Spleen (tissue), 11 donors: Measurements from ENCODE around the gene GABRE. TPM values are rescaled to one million over a fixed set of nuclear protein-coding genes. Genes with fewer than 3 reads are reported as not detected.

Experiments used
- DNase-seq: peaks from one replicate; pipeline ENCODE4 v3.0.0-alpha.2; 2020
- H3K27ac ChIP-seq, 8 donors: fragments of 200-600 bp; sonication (generic) in 7 of 8; 1 replicate in 4 of 8; 2 replicates in 4 of 8; pipeline versions ENCODE4 v1.5.0 to v1.8.0; 2016 to 2021; ENCODE audit warnings: inconsistent platforms in 4 of 8, mild to moderate bottlenecking in 4 of 8, moderate library complexity in 1 of 8
- H3K27me3 ChIP-seq, 7 donors: fragments of 200-600 bp; sonication (generic) in 6 of 7; replicated peaks in 1 of 7; 1 replicate in 4 of 7; 2 replicates in 3 of 7; pipeline versions ENCODE4 v1.5.0 to v1.8.0; 2016 to 2021; ENCODE audit warnings: inconsistent platforms in 3 of 7, mild to moderate bottlenecking in 1 of 7
- H3K36me3 ChIP-seq, 6 donors: fragments of 200-600 bp; sonication (generic) in 5 of 6; 1 replicate in 4 of 6; 2 replicates in 2 of 6; pipeline versions ENCODE4 v1.5.0 to v1.8.0; 2016 to 2021; ENCODE audit warnings: inconsistent platforms in 2 of 6
- H3K4me1 ChIP-seq, 6 donors: fragments of 200-600 bp; sonication (generic) in 5 of 6; 1 replicate in 3 of 6; 2 replicates in 3 of 6; pipeline versions ENCODE4 v1.5.0 to v1.8.0; 2016 to 2021; ENCODE audit warnings: inconsistent platforms in 3 of 6
- H3K4me3 ChIP-seq, 8 donors: fragments of 200-600 bp; sonication (generic) in 7 of 8; 1 replicate in 4 of 8; 2 replicates in 4 of 8; pipeline versions ENCODE4 v1.5.0 to v1.8.0; 2016 to 2021; ENCODE audit warnings: inconsistent platforms in 4 of 8, mild to moderate bottlenecking in 4 of 8, moderate library complexity in 2 of 8
- H3K9me3 ChIP-seq, 8 donors: fragments of 200-600 bp; sonication (generic) in 7 of 8; 1 replicate in 4 of 8; 2 replicates in 4 of 8; pipeline versions ENCODE4 v1.5.0 to v1.8.0; 2016 to 2021; ENCODE audit warnings: inconsistent platforms in 4 of 8
- POLR2A ChIP-seq, 3 donors: fragments of 450-650 bp; IDR thresholded peaks; one replicate each; pipeline ENCODE4 v1.5.1; 2017; ENCODE audit warnings: antibody characterized with exemption in 3 of 3, mild to moderate bottlenecking in 1 of 3
- POLR2AphosphoS5 ChIP-seq, 3 donors: sonication (generic); formaldehyde crosslinking; IDR thresholded peaks; one replicate each; pipeline ENCODE4 v1.5.1; 2017; ENCODE audit warnings: antibody characterized with exemption in 3 of 3
- WGBS, 5 donors: extraction: QIAGEN DNeasy Blood & Tissue Kit in 3 of 5; methylation state at CpG; one replicate each; pipeline versions ENCODE4 v1.1.5 to v1.1.7; 2013 to 2018; 5-methylcytosine and 5-hydroxymethylcytosine counted together
- intact Hi-C: fragments of 100-400 bp; cut with DNase I; formaldehyde crosslinking; loops from one replicate; pipeline ENCODE4 v1.15.0; 2023; ENCODE audit warnings: low total_unique reads
- polyA plus RNA-seq, 3 donors: library from polyadenylated mRNA; stranded (reverse); fragments of 200-250 nt; gene quantifications; one replicate each; pipeline ENCODE4 v1.2.1, GENCODE V29; 2013
- total RNA-seq, 7 donors: library from RNA; depleted of rRNA in 3 of 7; stranded (reverse); fragments of >200 nt in 3 of 7; fragmentation: NEBNext Ultra II Directional in 4 of 7; extraction: Animal tissue kit (Norgen Biotek cat#: 25700) in 4 of 7; gene quantifications; one replicate each; pipeline versions ENCODE4 v1.1.0 to v1.2.1, GENCODE V29; 2016 to 2021
- TF ChIP-seq, protein P1 (sequence below), 11 experiments: fragments of 200-600 bp in 7 of 11; fragments of 450-650 bp in 4 of 11; sonication (generic) in 4 of 11; IDR thresholded peaks in 8 of 11; conservative IDR thresholded peaks in 3 of 11; 1 replicate in 7 of 11; 2 replicates in 4 of 11; pipeline versions ENCODE4 v1.4.0 to v1.8.0; 2016 to 2021; ENCODE audit warnings: antibody characterized with exemption in 11 of 11, inconsistent platforms in 4 of 11, mild to moderate bottlenecking in 1 of 11
- donor health status: healthy with polysubstance abuse.
- donor health status: DM: no; HTN: no; CAD: no; lungs with moderate emphysema.
- donor health status: DM: no; HTN: no; CAD: no.
- donor health status: Bipolar disorder and iron deficiency.
- donor health status: healthy.
- donor health status: DM: no; HTN: no; CAD: no.
- donor health status: DM: yes; HTN: yes; CAD: no.

Gene GABRE
- total and polyA plus RNA-seq, 10 donors, result 1.8 to 32.6 (median 19.7) TPM

GRCh38 chrX:151922692-151923091 lies 51.8 kb downstream of the GABRE start:
- DNase-seq, result peak; percentile 51
- no peak overlapping the region for H3K27ac ChIP-seq
- H3K4me1 ChIP-seq, result no peaks in the 10 kb centered on the region
- H3K9me3 ChIP-seq, result no peaks in the 10 kb centered on the region
- H3K27me3 ChIP-seq, result no peaks in the 10 kb centered on the region
- 80 to 100% (median 93%) methylated on average over 4 to 5 of the region's 5 CpGs for WGBS, 5 donors
- no peak for TF ChIP-seq POLR2A (IDR thresholded peaks at IDR 0.05)
- TF ChIP-seq, protein P1, sequence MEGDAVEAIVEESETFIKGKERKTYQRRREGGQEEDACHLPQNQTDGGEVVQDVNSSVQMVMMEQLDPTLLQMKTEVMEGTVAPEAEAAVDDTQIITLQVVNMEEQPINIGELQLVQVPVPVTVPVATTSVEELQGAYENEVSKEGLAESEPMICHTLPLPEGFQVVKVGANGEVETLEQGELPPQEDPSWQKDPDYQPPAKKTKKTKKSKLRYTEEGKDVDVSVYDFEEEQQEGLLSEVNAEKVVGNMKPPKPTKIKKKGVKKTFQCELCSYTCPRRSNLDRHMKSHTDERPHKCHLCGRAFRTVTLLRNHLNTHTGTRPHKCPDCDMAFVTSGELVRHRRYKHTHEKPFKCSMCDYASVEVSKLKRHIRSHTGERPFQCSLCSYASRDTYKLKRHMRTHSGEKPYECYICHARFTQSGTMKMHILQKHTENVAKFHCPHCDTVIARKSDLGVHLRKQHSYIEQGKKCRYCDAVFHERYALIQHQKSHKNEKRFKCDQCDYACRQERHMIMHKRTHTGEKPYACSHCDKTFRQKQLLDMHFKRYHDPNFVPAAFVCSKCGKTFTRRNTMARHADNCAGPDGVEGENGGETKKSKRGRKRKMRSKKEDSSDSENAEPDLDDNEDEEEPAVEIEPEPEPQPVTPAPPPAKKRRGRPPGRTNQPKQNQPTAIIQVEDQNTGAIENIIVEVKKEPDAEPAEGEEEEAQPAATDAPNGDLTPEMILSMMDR (IDR thresholded peaks at IDR 0.05 in 8 of 11, conservative IDR thresholded peaks at IDR 0.05 in 3 of 11), result no peak
- no peak for TF ChIP-seq POLR2AphosphoS5 (IDR thresholded peaks at IDR 0.05)
- no peak overlapping the region for H3K4me3 ChIP-seq
- intact Hi-C loops, result no loop called here
- no peaks in the 10 kb centered on the region for H3K36me3 ChIP-seq

DNA sequence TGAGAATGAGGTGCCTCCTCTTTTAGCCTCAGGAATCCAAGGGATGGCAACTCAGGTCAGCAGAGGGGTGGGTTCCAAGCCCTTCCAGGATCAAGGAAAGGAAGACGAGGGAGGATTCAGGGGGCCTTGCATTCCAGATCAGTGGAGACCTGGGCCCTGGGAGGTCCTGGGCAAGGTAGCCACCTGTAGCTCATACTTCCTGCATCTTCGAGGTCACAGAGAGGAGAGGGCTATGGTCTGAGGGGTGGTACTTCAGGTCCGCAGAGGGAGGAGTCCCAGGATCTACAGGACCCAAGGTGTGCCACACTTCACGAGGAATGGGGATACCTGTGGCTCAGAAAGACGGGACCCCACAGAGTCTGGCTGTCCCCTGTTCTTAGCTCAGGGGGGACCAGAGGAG lies 52.6 kb downstream of the GABRE start:
- 64 to 91% (median 81%) methylated on average over 3 to 5 of the region's 5 CpGs for whole genome bisulfite sequencing, 5 donors
- Histone ChIP-seq H3K9me3 (no peaks in the 10 kb centered on the region), H3K36me3 (no peaks in the 10 kb centered on the region), H3K4me1 (no peaks in the 10 kb centered on the region), H3K4me3 (no peak overlapping the region), H3K27ac (no peak overlapping the region), H3K27me3 (no peaks in the 10 kb centered on the region)
- intact Hi-C loops, result no loop called here
- TF ChIP-seq POLR2A (IDR thresholded peaks at IDR 0.05) (no peak), POLR2AphosphoS5 (IDR thresholded peaks at IDR 0.05) (no peak)
- TF ChIP-seq, protein P1 (IDR thresholded peaks at IDR 0.05 in 8 of 11, conservative IDR thresholded peaks at IDR 0.05 in 3 of 11), result no peak
- no peak for DNase-seq

GRCh38 chrX:151921292-151921691 lies 53.2 kb downstream of the GABRE start:
- Histone ChIP-seq H3K27ac (no peak overlapping the region), H3K27me3 (no peaks in the 10 kb centered on the region), H3K4me3 (no peak overlapping the region), H3K36me3 (no peaks in the 10 kb centered on the region), H3K9me3 (no peaks in the 10 kb centered on the region), H3K4me1 (no peaks in the 10 kb centered on the region)
- peak; percentile 54 for DNase-seq
- intact Hi-C loops, result no loop called here
- no peak for TF ChIP-seq POLR2AphosphoS5 (IDR thresholded peaks at IDR 0.05)
- TF ChIP-seq POLR2A (IDR thresholded peaks at IDR 0.05), result no peak
- TF ChIP-seq, protein P1 (IDR thresholded peaks at IDR 0.05 in 8 of 11, conservative IDR thresholded peaks at IDR 0.05 in 3 of 11), result no peak
- 82 to 96% (median 88%) methylated on average over 5 to 10 of the region's 10 CpGs for WGBS, 5 donors

DNA sequence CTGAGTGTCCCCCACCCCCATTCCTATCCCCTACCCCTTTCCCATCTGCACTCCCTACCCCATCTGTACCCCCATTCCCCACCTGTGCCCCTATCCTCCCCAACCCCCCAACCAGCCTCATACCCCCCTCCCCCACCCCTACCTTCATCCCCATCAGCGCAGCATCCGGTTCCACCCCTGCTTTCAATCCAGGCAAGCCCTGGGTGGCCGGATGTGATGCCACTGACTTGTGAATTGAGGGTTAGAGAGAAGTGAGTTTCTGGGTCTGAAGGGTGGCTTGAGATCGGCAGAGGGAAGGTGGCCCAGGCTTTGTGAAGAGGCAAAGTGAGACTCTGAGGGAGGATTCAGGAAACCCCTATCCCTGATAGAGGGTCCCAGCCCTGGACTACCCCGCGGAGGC lies 53.9 kb downstream of the GABRE start:
- Histone ChIP-seq H3K4me1 (no peaks in the 10 kb centered on the region), H3K4me3 (no peak overlapping the region), H3K27ac (no peak overlapping the region), H3K36me3 (no peaks in the 10 kb centered on the region), H3K27me3 (no peaks in the 10 kb centered on the region), H3K9me3 (no peaks in the 10 kb centered on the region)
- DNase-seq, result no peak
- WGBS, 5 donors, result 60 to 82% (median 64%) methylated on average over 2 to 6 of the region's 6 CpGs
- intact Hi-C loops, result no loop called here
- TF ChIP-seq, protein P1 (IDR thresholded peaks at IDR 0.05 in 8 of 11, conservative IDR thresholded peaks at IDR 0.05 in 3 of 11), result no peak
- TF ChIP-seq POLR2AphosphoS5 (IDR thresholded peaks at IDR 0.05) (no peak), POLR2A (IDR thresholded peaks at IDR 0.05) (no peak)
